GM12872 (cell line): ENCODE measurements around the gene LAG3.

Experiments used
- CTCF ChIP-seq: IDR thresholded peaks from 3 replicates; pipeline ENCODE4 v1.5.1; 2011; ENCODE audit warnings: low read depth, mild to moderate bottlenecking, low read length, moderate library complexity; ENCODE audit not compliant: insufficient read depth

Gene LAG3

DNA sequence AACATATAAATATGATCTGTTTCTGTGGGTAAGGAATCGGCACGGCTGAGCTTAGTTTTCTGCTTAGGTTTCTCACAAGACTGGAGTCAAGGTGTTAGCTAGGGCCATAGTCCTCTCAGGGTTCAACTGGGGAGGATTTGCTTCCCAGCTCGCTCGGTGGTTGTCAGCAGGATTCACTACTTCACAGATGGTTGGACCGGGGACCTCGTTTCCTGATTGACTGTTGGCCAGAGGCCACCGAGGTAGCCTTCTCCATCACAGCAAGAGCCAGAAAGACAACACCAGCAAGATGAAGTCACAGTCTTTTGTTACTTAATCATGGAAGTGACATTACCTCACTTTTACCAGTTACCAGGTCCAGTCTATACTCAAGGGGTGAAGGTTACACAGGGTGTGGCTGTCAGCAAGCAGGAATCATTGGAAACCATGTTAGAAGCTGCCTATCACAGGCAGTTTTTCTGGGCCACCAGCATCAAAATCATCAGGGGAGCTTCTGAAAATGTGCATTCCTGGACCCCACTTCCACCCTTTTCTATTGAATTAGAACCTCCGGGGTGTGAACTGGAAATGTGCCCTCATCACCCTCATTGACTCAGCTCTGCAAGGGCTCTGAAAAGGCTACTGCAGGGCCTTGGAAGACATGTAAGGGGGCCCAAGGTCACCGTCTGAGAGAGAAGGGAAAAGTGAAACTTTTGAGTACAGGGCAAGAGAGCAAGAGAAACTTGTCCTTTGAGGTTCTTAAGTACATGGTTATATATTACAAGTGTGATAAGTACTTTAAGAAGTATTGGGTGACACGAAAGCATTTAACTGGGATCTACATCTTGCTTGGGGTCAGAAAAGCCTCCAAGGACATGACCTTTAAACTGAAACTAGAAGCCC is 37.6 kb upstream of the LAG3 start:
- no peak for TF ChIP-seq CTCF

GRCh38 chr12:6735448-6736191 is 36.7 kb upstream of the LAG3 start:
- TF ChIP-seq CTCF: peak; percentile 78

- TF ChIP-seq CTCF: no peak
Observed at GRCh38 chr12:6736754-6737153, 35.6 kb upstream of the LAG3 start.

- TF ChIP-seq CTCF: no peak
Observed at GRCh38 chr12:6742834-6743233, 29.5 kb upstream of the LAG3 start.

- no peak for TF ChIP-seq CTCF
Observed at GRCh38 chr12:6745741-6746525, 26.4 kb upstream of the LAG3 start.

DNA sequence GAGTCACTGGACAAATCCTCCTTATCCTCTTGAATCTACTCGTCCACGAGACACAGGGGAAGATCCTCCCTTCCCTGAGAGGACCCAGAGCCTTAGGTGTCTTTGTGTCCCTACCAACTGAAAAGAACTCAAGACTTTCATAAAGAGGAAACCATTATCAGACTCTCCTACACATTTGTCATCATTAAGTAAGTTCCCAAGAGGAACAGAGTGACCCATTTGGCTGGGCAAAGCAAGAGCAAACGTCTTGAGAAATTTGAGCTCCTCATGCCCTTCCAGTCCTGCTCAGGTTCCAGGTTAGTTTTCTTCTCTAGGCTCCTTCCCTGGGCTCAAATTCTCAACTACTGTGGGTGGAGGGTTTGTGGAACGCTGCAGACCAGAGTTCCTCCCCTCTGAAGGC is 25.1 kb upstream of the LAG3 start:
- TF ChIP-seq CTCF: no peak

DNA sequence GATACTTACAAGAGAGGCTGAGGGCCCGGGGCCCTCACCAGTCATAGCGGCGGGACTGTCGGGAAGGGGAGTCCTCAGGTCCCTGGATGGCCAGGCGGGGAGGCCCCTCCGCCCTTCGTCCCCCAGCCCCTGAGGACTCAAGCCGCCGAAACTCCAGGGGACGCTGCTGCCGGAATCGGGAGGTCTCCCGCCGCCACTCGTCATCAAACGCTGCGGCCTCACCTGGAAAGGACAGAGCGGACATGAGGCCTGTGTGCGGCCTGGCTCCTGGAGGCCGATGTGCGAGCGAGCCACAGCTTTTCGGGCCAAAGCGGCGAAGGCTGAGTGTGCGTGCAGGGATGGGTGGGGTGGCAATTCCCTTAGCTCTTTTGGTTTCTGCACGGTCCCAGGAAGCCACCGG is 23.6 kb upstream of the LAG3 start:
- no peak for TF ChIP-seq CTCF
